HCT116 (cell line): Measurements from ENCODE around the gene CCDC158.

ENCODE experiments used
- CTCF ChIP-seq, 3 experiments: fragments of 200-600 bp in 1 of 3; sonication (generic) in 1 of 3; IDR thresholded peaks in 2 of 3; conservative IDR thresholded peaks in 1 of 3; 2 replicates each; pipeline ENCODE4 v1.5.1; 2012 to 2017; ENCODE audit warnings: low read depth in 2 of 3, low read length in 2 of 3, antibody characterized with exemption in 1 of 3, borderline replicate concordance in 1 of 3, control low read depth in 1 of 3, mild to moderate bottlenecking in 1 of 3, mixed read lengths in 1 of 3, mixed run types in 1 of 3, moderate library complexity in 1 of 3; ENCODE audit not compliant: insufficient read depth in 1 of 3
- EGR1 ChIP-seq: IDR thresholded peaks from 2 replicates; pipeline ENCODE4 v1.6.1; 2012; ENCODE audit warnings: low read depth
- EZH2phosphoT487 ChIP-seq: fragments of 200-600 bp; IDR thresholded peaks from 2 replicates; pipeline ENCODE4 v1.6.1; 2018; ENCODE audit warnings: antibody characterized with exemption, borderline replicate concordance
- POLR2A ChIP-seq: IDR thresholded peaks from 2 replicates; pipeline ENCODE4 v1.7.0; 2011; ENCODE audit warnings: borderline replicate concordance; ENCODE audit not compliant: insufficient read depth, insufficient read length; ENCODE audit errors: extremely low read depth
- POLR2AphosphoS5 ChIP-seq: IDR thresholded peaks from 2 replicates; pipeline ENCODE4 v1.6.1; 2011; ENCODE audit warnings: mild to moderate bottlenecking, low read depth, low read length, moderate library complexity
- RAD21 ChIP-seq: IDR thresholded peaks from 2 replicates; pipeline ENCODE4 v1.6.1; 2012; ENCODE audit warnings: low read depth, mild to moderate bottlenecking
- ZBTB33 ChIP-seq: IDR thresholded peaks from 2 replicates; pipeline ENCODE4 v1.6.1; 2011; ENCODE audit warnings: mild to moderate bottlenecking, low read length, moderate library complexity; ENCODE audit not compliant: insufficient replicate concordance; ENCODE audit errors: extremely low read depth
- ZFX ChIP-seq: fragments of 450-650 bp; IDR thresholded peaks from 2 replicates; pipeline ENCODE4 v1.6.1; 2017
- TF ChIP-seq, protein P1 (sequence below): IDR thresholded peaks from 2 replicates; pipeline ENCODE4 v1.6.1; 2012

DNA sequence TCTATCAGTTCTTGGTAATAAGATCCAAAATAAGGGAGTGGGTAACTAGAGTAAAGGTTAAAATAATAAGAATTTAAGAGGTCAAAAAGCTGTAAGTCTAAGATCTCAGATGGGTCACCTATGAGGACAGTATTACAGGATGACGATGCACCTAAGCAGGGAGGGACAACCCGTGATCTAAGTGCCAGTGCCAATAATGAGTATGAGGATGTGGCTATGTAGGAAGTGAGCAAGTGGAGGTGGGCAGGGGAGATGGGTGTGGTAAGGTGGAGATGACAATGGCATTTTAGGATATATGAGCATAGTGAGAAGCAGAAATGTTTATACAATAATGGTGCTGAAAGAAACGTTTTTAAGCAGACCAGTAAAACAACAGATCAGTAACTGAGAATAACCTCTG lies 19.3 kb downstream of the CCDC158 start:
- TF ChIP-seq, protein P1, sequence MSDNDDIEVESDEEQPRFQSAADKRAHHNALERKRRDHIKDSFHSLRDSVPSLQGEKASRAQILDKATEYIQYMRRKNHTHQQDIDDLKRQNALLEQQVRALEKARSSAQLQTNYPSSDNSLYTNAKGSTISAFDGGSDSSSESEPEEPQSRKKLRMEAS = no peak
- TF ChIP-seq POLR2A = no peak
- TF ChIP-seq EGR1 = no peak
- TF ChIP-seq CTCF (IDR thresholded peaks at IDR 0.05 in 2 of 3, conservative IDR thresholded peaks at IDR 0.05 in 1 of 3; ENCODE audit: borderline replicate concordance in 1 of 3, insufficient read depth in 1 of 3, low read depth in 2 of 3, low read length in 2 of 3) = no peak
- no peak for TF ChIP-seq EZH2phosphoT487
- no peak for TF ChIP-seq RAD21
- no peak for TF ChIP-seq ZBTB33
- TF ChIP-seq POLR2AphosphoS5 = no peak
- TF ChIP-seq ZFX = no peak
